Psoas muscle (tissue), 8 donors: Measurements from ENCODE around the gene LIF. TPM values are rescaled to one million over a fixed set of nuclear protein-coding genes. Genes with fewer than 3 reads are reported as not detected.

Experiments
- ATAC-seq, 4 donors: fragments of 200-7000 bp; cut with Tn5 transposase; one replicate each; pipeline ENCODE4 v1.9.1; 2020; ENCODE audit warnings: moderate library complexity in 3 of 4, mild to moderate bottlenecking in 2 of 4
- DNase-seq, 2 donors: peaks; one replicate each; pipeline ENCODE4 v3.0.0-alpha.2; 2020
- H3K27ac ChIP-seq: fragments of 200-600 bp; one replicate; pipeline ENCODE4 v1.8.0; 2022
- H3K27me3 ChIP-seq, 3 donors: fragments of 200-600 bp in 1 of 3; one replicate each; pipeline versions ENCODE4 v1.6.1 to v1.8.0; 2013 to 2022; ENCODE audit warnings: low read length in 2 of 3, mild to moderate bottlenecking in 2 of 3, moderate library complexity in 1 of 3; ENCODE audit not compliant: insufficient read depth in 3 of 3
- H3K36me3 ChIP-seq, 2 donors: fragments of 200-600 bp in 1 of 2; one replicate each; pipeline versions ENCODE4 v1.6.1 to v1.8.0; 2013 to 2022; ENCODE audit warnings: low read depth in 1 of 2, mild to moderate bottlenecking in 1 of 2, moderate library complexity in 1 of 2; ENCODE audit not compliant: insufficient read depth in 1 of 2
- H3K4me1 ChIP-seq: fragments of 200-600 bp; one replicate; pipeline ENCODE4 v1.8.0; 2022
- H3K4me3 ChIP-seq: fragments of 200-600 bp; one replicate; pipeline ENCODE4 v1.8.0; 2022; ENCODE audit warnings: mild to moderate bottlenecking
- H3K9me3 ChIP-seq: fragments of 200-600 bp; one replicate; pipeline ENCODE4 v1.8.0; 2022
- WGBS, 3 donors: extraction: QIAGEN DNeasy Blood & Tissue Kit; methylation state at CpG; one replicate each; pipeline versions ENCODE4 v1.1.6 to v1.1.7; 2013; 5-methylcytosine and 5-hydroxymethylcytosine counted together
- intact Hi-C, 2 donors: fragments of 100-400 bp; cut with DNase I; formaldehyde crosslinking; loops; one replicate each; pipeline versions ENCODE4 v1.11.0 to v1.14.2; 2022
- long read RNA-seq, 2 donors: library from polyadenylated mRNA; unstranded; transcript quantifications; one replicate each; pipeline ENCODE4 v2.0.0, GENCODE V29; 2021
- polyA plus RNA-seq, 3 donors: library from polyadenylated mRNA; stranded (reverse); fragments of 200-250 nt; gene quantifications; one replicate each; pipeline ENCODE4 v1.2.3, GENCODE V29; 2013
- total RNA-seq, 4 donors: library from RNA; stranded (reverse); fragmentation: NEBNext Ultra II Directional in 2 of 4; extraction: Animal tissue kit (Norgen Biotek cat#: 25700) in 2 of 4; gene quantifications; one replicate each; pipeline versions ENCODE4 v1.2.1 to v1.2.4, GENCODE V29; 2021 to 2023
- TF ChIP-seq, protein P1 (sequence below): fragments of 200-600 bp; IDR thresholded peaks from one replicate; pipeline ENCODE4 v1.8.0; 2022; ENCODE audit warnings: antibody characterized with exemption
- donor health status: healthy with polysubstance abuse.
- donor health status: DM: no; HTN: no; CAD: no; lungs with moderate emphysema.
- donor health status: Bipolar disorder and iron deficiency.
- donor health status: healthy.
- donor health status: DM: yes; HTN: yes; CAD: no.
- donor health status: DM: no; HTN: no; CAD: no.
- donor health status: DM: no; HTN: no; CAD: no.
- donor health status: DM: yes; HTN: yes; CAD: no.

The LIF gene
- total RNA-seq (under 1 TPM in 3 of 4 donors, not detected in 1; 0.27 to 0.54 (median 0.38) TPM), polyA plus RNA-seq (10 to 100 TPM in 1 of 3 donors, under 1 TPM in 2; 0.10 to 21.4 (median 0.14) TPM)
- long read RNA-seq, donor 1: 0 reads
- long read RNA-seq, donor 2, partial matches to known transcripts: 1 of 1 reads
- long read RNA-seq, donor 2, other reads (novel, unspliced or antisense): 0 of 1 reads

DNA sequence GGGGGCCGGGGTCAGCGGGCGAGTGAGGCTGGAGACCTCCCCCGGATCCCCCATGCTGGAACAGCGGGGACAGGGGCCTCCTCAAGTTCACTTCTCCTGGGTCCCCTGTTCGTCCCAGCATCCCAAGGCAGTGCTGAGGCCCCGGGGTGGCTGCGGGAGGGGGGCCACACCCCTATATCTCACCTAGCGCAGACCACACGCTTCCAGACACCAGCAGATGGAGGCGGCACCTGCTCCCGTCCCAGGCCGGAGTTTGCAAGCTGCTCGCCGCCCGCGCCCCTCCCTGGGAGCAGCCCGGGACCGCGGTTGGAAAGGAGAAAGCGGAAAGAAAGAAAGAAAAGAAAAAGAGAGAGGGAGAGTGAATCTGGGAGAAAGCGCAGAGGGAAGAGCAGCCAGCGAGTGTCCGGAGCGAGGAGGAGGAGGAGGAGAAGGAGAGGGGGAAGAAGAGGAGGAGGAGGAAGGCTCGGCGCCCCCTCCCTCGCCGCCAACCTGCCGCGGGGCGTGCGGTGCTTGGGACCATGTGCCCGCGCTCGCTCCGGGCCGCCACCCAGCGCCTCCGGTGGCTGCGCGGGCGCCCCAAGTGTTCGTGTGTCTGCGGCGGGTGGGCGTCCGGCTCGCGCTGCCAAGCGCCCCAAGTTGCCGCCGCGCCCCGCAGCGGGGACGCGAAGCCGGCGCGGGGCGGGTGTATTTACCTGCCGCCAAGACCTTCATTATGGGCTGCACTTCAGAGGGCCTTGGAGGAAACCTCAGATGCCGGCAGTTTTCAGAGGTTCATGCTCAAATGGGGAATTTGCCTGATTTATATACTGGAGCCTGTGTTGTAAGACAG, at the start of gene LIF:
TSS of gene LIF (minus strand) at position 775 of the 829 bp plus-strand sequence. CDS start at position 711, 64 bp downstream.
- H3K36me3 ChIP-seq: no peaks in the 10 kb centered on the region
- WGBS, 3 donors: 1 to 4% (median 2%) methylated on average over 42 to 64 of the region's 64 CpGs
- intact Hi-C loops: no loop called here
- peak in 2 of 4 donors; percentile 15 to 58 for ATAC-seq
- no peak within 1 kb of the TSS for H3K27ac ChIP-seq
- peak within 1 kb of the TSS; percentile 61 for H3K4me3 ChIP-seq
- H3K27me3 ChIP-seq: peaks cover 0 to 51% (median 18%) of the 10 kb centered on the region in 3 donors
- H3K4me1 ChIP-seq: peaks cover 4% of the 10 kb centered on the region
- no peak for DNase-seq
- no peaks in the 10 kb centered on the region for H3K9me3 ChIP-seq
- TF ChIP-seq, protein P1, sequence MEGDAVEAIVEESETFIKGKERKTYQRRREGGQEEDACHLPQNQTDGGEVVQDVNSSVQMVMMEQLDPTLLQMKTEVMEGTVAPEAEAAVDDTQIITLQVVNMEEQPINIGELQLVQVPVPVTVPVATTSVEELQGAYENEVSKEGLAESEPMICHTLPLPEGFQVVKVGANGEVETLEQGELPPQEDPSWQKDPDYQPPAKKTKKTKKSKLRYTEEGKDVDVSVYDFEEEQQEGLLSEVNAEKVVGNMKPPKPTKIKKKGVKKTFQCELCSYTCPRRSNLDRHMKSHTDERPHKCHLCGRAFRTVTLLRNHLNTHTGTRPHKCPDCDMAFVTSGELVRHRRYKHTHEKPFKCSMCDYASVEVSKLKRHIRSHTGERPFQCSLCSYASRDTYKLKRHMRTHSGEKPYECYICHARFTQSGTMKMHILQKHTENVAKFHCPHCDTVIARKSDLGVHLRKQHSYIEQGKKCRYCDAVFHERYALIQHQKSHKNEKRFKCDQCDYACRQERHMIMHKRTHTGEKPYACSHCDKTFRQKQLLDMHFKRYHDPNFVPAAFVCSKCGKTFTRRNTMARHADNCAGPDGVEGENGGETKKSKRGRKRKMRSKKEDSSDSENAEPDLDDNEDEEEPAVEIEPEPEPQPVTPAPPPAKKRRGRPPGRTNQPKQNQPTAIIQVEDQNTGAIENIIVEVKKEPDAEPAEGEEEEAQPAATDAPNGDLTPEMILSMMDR: no peak

DNA sequence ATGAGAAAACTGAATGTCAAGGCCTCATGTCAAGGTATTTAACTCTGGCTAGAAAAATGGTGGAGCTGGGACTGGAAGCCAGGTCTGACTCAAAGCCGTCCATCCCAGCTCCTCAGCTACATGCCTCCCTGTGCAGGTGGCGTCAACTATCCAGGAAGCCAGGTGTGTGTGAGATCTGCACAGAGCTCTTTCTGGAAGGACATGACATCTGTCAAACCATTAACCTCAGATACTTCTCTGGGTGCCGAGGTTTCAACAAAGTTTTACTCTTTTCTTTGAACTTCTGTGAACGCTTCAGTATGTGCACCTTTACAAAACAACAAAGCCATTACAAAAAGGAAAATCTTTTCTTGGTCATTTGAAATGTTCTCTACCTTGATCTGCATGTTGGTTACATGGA, 49.8 kb upstream of the LIF start:
- 97 to 98% (median 98%) methylated on average over 4 of the region's 4 CpGs for WGBS, 3 donors
- H3K36me3 ChIP-seq: peaks cover 0 to 32% of the 10 kb centered on the region in 2 donors
- no peak overlapping the region for H3K27ac ChIP-seq
- DNase-seq: no peak
- no peak for ATAC-seq
- TF ChIP-seq, protein P1: no peak
- H3K27me3 ChIP-seq: no peaks in the 10 kb centered on the region
- H3K4me3 ChIP-seq: no peak overlapping the region
- peaks cover 1% of the 10 kb centered on the region for H3K4me1 ChIP-seq
- intact Hi-C loops: no loop called here
- no peaks in the 10 kb centered on the region for H3K9me3 ChIP-seq

DNA sequence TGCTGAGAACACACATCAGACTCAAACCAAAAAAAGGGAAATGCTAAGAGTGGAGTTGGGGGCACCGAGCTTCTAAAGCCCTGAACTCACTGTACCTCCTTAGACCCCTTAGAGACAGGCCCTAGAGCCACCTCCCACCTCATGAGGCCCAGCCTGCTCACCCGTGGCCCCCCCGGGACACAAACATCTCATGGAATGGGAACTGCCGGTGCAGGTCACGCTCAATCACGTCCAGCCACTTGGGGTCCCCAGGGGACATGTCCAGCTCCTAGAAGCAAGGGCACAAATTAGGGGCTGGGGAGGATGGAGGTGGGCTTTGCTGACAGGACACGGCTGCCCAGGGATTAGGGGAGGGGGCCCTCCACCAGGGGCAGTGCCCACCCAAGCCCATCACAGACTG, 49.0 kb upstream of the LIF start:
- H3K4me1 ChIP-seq: peaks cover 9% of the 10 kb centered on the region
- no peak overlapping the region for H3K27ac ChIP-seq
- intact Hi-C loops: no loop called here

DNA sequence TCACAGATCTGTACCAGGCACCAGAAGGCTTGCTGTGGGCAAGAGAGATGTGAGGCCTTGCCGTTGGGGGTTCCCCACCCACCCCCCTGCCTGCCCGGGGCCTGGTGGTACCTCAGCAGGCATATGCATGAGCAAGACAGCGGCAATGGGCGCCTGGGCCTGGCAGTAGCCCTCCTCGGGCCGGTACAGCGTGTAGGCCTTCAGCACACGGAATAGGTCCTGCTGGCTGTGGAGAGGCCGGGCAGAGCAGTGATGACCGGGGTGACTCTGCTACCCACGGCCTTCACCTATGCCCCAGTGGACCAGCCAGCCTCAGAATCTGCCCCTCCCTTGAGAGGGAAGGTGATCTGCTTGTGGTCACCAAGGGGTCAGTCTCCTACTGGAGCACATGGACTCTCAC, 48.3 kb upstream of the LIF start:
- intact Hi-C loops: loop anchor here in 1 of 2 donors (5.0 kb wide), 1 partner anchor 32 kb away; the partner anchor contains the start of gene TBC1D10A
- WGBS, 3 donors: 88 to 94% (median 92%) methylated on average over 10 to 11 of the region's 11 CpGs
- ATAC-seq (no peak), DNase-seq (peak in 1 of 2 donors; percentile 35)
- peaks cover 11% of the 10 kb centered on the region for H3K4me1 ChIP-seq
- no peaks in the 10 kb centered on the region for H3K9me3 ChIP-seq
- TF ChIP-seq, protein P1: no peak
- peaks cover 0 to 32% of the 10 kb centered on the region in 2 donors for H3K36me3 ChIP-seq
- H3K27ac ChIP-seq: no peak overlapping the region
- no peak overlapping the region for H3K4me3 ChIP-seq
- no peaks in the 10 kb centered on the region for H3K27me3 ChIP-seq

More for the DNA sequence above, 49.0 kb upstream of the LIF start:
- Histone ChIP-seq H3K36me3 (peaks cover 0 to 32% of the 10 kb centered on the region in 2 donors), H3K4me3 (no peak overlapping the region), H3K9me3 (no peaks in the 10 kb centered on the region), H3K27me3 (no peaks in the 10 kb centered on the region)
- WGBS, 3 donors: 61 to 76% (median 74%) methylated on average over 7 of the region's 7 CpGs
- TF ChIP-seq, protein P1: no peak
- DNase-seq (peak in 1 of 2 donors; percentile 46), ATAC-seq (no peak)
